ENCODE data around the gene OR52L1.
"Not testable (repeated sequence)": the region's sequence is repeated elsewhere in the genome, so short reads cannot be mapped to it uniquely, and the experiment has no call there.

Gene OR52L1

DNA sequence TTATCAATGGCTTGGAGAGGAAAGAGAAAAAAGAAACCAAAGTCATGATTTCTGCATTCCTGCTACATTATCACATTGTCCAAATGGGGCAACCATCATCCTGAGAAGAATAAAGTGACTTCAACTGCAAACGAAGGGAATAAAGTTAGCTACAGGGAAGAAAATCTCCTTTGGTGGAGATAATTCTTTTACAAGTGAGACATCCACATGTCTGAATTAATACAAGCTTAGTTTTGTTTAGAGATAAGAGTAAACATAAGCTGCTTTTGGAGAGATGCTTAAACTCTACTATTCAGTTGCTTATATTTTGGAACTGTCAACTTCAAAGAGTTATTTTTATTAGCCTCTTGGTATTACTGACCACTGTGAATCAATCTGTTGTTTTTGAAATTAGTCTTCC lies at the start of gene OR52L1:
Gene OR52L1, minus strand, starts transcription at position 101 of the 400 bp plus-strand sequence. Its CDS starts 55 bp downstream, at position 46.
- DNase-seq (ENCODE audit: low read depth): no peak

DNA sequence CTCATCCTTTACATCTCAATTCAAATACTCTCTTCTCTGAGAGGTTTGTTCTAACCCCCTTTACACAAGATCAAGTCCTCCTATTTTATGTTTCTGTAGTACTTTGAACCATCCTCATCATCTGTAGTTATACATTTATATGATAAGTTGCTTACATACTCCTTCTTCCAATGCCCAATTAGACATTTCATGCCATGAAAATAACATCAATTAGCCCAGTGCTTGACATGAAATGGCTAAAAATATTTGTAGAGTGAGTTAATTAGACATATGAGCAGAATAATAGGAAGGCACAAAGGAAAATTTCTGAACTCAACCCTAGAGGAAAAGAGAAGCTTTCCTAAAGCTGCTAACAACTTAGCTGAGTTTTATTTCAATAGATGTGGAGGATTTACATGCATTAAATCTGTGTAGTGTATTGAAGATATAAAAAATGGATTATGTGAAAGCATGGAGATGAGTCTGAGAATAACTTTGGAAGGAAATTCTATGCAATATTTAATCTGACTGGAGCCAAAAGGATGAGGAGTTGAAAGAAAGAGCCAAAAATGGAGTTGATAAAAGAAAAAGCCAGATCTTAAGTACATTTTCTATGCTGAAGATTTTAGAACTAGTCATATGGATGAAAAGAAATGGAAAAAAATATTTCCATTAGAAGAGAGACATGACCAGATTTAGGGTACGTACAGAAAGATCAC lies 44.1 kb upstream of the OR52L1 start, which contains the start of gene OR56A1:
Gene OR56A1, minus strand, starts transcription at position 51 of the 698 bp plus-strand sequence. CDS start 3,066 bp downstream, outside the sequence.
- no peak for DNase-seq (ENCODE audit: low read depth)

- no peak for DNase-seq (ENCODE audit: low read depth)
These were observed 40.7 kb upstream of the OR52L1 start for GRCh38 chr11:6027501-6027900.

DNA sequence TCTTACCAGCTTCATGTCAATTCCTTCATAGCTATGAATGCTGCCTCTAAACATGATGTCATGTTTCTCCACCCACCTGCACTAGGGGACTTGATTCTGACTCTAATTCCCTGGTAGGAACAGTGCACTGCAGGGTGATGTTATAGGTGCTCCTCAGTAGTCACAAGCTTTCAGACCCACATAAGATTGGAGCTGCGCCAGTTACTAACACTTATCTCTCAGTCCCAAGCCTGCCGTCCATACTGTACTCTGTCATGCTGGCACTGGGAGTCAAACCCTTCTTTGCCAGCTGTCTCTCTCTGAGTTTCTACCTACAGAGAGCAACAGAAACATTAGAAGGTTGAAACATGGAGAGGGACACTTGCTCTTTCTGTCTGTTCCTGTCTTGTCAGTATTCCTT lies 38.3 kb upstream of the OR52L1 start:
- DNase-seq (ENCODE audit: low read depth): no peak

DNA sequence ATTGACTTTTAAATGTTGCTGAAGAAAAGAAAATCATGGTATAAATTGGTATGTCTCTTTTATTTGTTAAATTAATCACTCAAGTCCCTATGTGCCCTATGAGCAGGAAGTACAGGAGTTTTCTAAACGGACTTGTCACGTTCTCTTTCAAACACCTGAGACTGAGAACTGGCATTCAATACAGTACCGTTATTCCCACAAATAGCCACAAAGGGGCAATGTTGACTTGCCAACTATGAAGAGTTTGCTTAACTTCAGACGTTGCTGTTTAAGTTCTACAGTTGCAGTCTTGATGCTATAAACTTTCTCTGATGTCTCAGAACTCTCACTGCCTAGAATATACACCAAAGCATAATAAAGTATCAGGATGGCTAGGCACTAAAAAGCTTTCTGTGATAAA lies 36.2 kb upstream of the OR52L1 start:
- DNase-seq (ENCODE audit: low read depth): no peak

DNA sequence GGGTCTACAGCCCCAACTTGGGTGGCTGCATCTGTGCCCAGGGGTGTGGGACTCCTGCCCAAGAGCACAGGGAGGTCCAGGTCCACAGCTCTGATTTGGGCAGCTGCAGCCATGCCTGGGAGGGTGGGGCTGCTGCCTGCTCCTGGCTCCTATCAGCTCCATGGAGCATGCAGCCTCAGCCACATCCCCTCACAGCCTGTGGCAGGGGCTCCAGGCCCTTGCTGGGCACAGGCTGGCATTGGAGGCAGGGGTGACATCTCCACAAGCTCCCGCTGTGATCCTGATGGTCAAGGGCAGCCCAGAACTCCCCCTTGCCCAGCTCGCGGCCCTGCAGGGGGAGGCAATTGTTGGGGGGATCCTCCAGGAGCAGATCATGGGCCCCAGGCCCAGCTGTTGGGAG lies 26.3 kb upstream of the OR52L1 start:
- DNase-seq (ENCODE audit: low read depth): no peak

DNA sequence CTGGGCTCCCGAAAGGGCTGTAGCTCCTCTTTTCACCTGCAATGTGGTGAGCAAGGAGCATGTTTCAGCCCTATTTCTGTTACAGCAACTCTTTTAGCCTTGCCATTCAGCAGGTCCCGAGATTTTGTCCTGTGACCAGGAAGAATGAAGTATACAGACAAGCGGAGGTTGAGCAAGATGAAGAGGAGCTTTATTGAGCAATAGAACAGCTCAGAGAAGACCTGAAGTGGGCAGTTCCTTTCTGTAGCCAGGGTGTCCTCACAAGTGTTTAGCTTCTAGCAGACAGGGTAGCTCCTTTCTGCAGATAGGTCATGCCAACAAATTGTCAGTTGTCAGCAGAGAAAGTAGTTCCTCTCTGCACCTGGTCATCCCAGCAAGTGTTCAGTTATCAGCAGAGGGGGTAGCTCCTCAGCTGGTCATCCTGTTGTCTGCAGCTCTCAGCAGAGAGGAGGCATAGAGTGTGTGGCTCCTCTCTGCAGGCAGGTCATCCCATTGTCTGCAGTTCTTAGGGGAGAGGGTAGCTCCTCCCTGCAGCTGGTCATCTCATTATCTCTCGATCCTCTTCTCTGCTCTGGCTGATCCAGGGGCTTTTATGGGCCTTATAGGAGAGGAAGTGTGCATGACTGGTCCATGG lies 25.4 kb upstream of the OR52L1 start:
- no peak for DNase-seq (ENCODE audit: low read depth)

DNA sequence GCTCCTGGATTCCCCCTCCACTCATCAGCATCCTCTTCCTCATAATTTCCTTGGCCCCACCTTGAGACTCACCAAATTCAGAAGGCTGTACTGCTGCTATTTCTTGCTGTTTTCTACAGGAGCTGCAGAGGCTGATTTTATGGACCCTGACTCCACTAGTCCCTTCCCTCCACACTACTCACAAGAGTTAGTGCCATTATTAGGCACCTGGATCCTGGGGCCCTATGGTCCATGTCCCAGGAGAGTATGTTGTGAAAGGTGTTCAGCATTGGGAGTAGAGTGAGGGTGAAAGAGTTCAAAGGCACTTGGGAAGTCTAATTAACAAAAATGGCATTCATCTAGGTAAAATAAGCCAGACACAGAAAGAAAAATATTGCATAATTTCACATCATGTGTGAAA lies 20.1 kb upstream of the OR52L1 start, which contains the start of gene OR56A4:
Gene OR56A4, minus strand, starts transcription at position 101 of the 400 bp plus-strand sequence. CDS start 3,954 bp downstream, outside the sequence.
- DNase-seq (ENCODE audit: low read depth): no peak

GRCh38 chr11:6006395-6006794 lies 19.6 kb upstream of the OR52L1 start:
- DNase-seq (ENCODE audit: low read depth): no peak

DNA sequence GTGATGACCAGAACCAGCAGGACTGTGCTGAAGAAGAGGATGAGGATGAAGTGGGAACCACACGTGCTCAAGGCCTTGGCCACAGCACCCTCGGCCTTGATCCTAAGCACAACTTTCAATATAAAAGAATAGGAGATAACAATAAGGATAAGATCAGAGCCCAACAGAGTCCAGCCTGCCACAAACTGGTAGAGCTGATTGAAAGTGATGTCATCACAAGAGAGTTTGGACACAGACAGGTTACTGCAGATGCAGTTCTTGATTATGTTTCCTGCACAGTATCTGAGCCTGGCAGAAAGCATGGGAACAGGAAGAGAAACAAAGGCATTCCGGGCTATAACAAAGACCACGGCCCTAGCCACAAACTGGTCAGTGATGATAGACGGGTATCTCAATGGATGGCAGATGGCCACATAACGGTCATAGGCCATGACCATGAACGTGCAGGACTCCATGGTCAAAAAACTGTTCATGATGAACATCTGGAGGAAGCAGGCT lies 15.5 kb upstream of the OR52L1 start:
- no peak for DNase-seq (ENCODE audit: low read depth)

GRCh38 chr11:5994791-5995190 lies 8.0 kb upstream of the OR52L1 start:
- no peak for DNase-seq (ENCODE audit: low read depth)

DNA sequence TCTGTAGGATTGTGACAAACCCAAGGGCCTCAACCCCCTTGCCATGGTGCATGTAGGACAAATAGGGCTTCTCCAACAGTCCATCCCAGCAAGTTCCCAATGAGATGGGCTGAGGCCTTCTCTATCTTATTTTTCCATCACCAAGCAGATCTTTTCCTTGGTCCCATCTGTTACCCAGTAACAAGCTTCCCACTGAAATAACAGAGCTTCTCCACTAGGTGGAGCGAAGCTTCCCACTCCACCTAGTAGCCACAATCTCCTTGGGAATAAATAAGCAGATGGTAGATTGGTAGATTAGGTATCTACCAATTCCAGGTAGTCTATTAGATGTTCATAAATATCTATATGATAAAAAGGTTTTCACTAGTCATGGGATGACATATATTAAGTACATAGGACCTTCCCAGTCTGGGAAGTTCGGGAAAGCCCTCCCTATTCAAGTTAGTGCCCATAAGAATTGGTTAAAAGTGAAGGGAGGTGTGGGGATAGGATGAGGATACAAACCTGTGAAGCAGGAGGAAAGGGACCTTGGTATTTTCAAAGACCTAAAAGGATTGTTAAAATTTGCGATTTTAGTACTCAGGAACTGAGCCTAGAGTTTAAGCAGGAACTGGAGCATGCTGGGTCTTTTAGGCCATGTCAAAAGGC lies 5.9 kb upstream of the OR52L1 start:
- no peak for DNase-seq (ENCODE audit: low read depth)

- no peak for DNase-seq (ENCODE audit: low read depth)
These were observed 5.4 kb upstream of the OR52L1 start for GRCh38 chr11:5992150-5992549.

DNA sequence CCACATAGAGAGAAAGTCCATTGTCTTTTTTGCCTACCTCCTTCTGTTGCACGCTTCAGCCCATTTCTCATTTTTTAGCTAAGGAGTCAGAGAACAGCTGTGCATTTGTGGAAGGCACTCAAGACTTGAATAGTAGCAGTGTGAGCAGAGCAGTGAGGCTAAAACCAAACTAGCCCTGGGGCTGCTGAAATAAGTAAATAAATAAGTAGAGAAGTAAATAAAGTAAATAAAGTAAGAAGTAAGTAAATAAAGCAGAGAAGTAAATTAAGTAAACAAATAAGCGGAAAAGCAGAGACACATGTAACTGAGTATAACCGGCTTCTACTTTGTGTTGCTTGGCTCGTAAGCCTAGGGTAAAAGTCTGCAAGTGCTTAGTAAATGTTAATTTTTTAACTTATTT lies 2.4 kb upstream of the OR52L1 start:
- DNase-seq (ENCODE audit: low read depth): no peak

- DNase-seq (ENCODE audit: low read depth): no peak
These were observed 3.3 kb downstream of the OR52L1 start for GRCh38 chr11:5983443-5983842.

DNA sequence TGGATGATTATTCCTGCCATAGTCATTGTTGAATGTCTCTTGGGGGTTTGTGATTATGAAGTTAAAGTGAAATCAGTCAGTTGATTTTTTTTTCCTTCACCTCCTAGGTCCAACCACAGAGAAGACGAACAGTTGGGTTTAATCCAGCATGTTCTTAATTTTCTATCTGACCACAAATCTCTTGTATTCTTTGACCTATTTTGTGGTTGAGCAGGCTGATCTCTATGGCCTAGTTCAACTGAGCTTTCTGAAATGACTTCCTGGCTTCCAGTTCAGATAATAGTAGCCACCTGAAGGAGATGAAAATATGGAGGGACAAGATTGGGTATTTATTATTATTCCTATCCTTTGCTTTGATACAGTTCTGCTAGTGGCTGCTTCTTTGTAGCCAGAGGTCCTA lies 13.3 kb downstream of the OR52L1 start:
- no peak for DNase-seq (ENCODE audit: low read depth)

DNA sequence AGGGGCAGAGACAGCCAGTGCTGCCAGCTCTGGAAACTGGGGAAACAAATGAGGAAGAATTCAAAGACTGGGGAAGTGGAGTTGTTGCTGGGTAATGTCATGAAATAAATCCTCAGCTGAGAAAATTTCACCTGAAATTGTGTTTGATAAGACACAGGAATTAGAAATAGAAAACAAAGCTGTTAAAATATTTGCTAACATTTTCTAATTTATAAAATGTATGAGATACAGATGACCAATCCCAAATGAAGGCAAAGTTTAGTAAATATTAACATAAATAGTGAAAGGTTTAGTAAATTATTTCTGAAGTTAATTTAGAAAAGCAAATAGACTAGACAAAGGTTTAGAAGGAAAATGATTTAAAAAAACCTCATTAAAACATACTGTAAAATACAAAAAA lies 18.4 kb downstream of the OR52L1 start, which contains the start of gene OR56A5:
Gene OR56A5, minus strand, starts transcription at position 101 of the 400 bp plus-strand sequence. Its CDS starts 0 bp downstream, at position 101.
- DNase-seq (ENCODE audit: low read depth): no peak

- DNase-seq (ENCODE audit: low read depth): no peak
These were observed 19.1 kb downstream of the OR52L1 start for GRCh38 chr11:5967708-5968107.

DNA sequence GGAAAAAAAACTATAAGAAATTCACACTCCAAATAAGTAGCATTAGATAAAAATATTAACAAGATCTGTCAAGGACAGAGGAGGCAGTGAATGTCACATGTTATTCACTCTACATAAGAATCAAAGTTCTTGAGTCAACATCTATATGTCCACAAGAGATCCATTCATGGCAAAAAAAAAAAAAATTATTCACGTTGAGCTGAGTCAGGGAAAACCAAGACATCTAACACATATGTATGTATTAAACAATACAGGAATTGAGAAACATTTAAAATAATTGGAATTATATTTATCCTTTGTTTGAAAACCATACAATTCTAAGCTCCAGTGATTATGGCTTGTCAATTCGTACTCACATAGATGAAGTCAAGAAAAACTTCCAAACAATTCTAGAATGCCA lies 19.8 kb downstream of the OR52L1 start:
- DNase-seq (ENCODE audit: low read depth): no peak

- not testable (repeated sequence) for DNase-seq (ENCODE audit: low read depth)
These were observed 26.0 kb downstream of the OR52L1 start for GRCh38 chr11:5960704-5961320.

GRCh38 chr11:5955586-5955985 lies 31.2 kb downstream of the OR52L1 start:
- DNase-seq (ENCODE audit: low read depth): no peak

- no peak for DNase-seq (ENCODE audit: low read depth)
These were observed 44.8 kb downstream of the OR52L1 start, which contains the start of gene OR56A3 for GRCh38 chr11:5941951-5942350. TSS of gene OR56A3 (plus strand) at chr11:5942251. CDS start at chr11:5947347, 5,096 bp downstream.
